Measurements from ENCODE around the gene PLCB4.

- TF ChIP-seq CTCF (optimal IDR thresholded peaks at IDR 0.05 in 1 of 3, IDR thresholded peaks at IDR 0.05 in 1 of 3, conservative IDR thresholded peaks at IDR 0.05 in 1 of 3; ENCODE audit: extremely low read depth in 1 of 3, insufficient read depth in 2 of 3, low read length in 3 of 3) (no peak), EZH2 (IDR thresholded peaks at IDR 0.05; ENCODE audit: low read length) (no peak)
Observed at GRCh38 chr20:9262653-9263194, 193.8 kb downstream of the PLCB4 start.
